MM.1S (cell line): ENCODE results near the gene RPTOR.

Experiments used
- EZH2 ChIP-seq: fragments of 300-600 bp; sonication (generic); optimal IDR thresholded peaks from 2 replicates; pipeline ENCODE3; 2017; ENCODE audit warnings: low read depth, mild to moderate bottlenecking, antibody characterized with exemption, low read length, mixed read lengths
- TF ChIP-seq, protein P1 (sequence below): fragments of 300-600 bp; sonication (generic); IDR thresholded peaks from 2 replicates; pipeline ENCODE4 v1.5.1; 2016; ENCODE audit warnings: antibody characterized with exemption, low read length, mixed read lengths

- no peak for TF ChIP-seq EZH2
- TF ChIP-seq, protein P1, sequence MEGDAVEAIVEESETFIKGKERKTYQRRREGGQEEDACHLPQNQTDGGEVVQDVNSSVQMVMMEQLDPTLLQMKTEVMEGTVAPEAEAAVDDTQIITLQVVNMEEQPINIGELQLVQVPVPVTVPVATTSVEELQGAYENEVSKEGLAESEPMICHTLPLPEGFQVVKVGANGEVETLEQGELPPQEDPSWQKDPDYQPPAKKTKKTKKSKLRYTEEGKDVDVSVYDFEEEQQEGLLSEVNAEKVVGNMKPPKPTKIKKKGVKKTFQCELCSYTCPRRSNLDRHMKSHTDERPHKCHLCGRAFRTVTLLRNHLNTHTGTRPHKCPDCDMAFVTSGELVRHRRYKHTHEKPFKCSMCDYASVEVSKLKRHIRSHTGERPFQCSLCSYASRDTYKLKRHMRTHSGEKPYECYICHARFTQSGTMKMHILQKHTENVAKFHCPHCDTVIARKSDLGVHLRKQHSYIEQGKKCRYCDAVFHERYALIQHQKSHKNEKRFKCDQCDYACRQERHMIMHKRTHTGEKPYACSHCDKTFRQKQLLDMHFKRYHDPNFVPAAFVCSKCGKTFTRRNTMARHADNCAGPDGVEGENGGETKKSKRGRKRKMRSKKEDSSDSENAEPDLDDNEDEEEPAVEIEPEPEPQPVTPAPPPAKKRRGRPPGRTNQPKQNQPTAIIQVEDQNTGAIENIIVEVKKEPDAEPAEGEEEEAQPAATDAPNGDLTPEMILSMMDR, result no peak
Measured at GRCh38 chr17:80502578-80502877, 42.1 kb upstream of the RPTOR start.
